ENCODE results near the gene GAPDH.

GAPDH gene

GRCh38 chr12:6528539-6529235 is 5.6 kb upstream of the GAPDH start:
- no peak overlapping the region for H3K4me3 ChIP-seq (ENCODE audit: control insufficient read depth, low read depth, low read length)
- DNase-seq (ENCODE audit: low read depth) = no peak
- TF ChIP-seq, protein P1, sequence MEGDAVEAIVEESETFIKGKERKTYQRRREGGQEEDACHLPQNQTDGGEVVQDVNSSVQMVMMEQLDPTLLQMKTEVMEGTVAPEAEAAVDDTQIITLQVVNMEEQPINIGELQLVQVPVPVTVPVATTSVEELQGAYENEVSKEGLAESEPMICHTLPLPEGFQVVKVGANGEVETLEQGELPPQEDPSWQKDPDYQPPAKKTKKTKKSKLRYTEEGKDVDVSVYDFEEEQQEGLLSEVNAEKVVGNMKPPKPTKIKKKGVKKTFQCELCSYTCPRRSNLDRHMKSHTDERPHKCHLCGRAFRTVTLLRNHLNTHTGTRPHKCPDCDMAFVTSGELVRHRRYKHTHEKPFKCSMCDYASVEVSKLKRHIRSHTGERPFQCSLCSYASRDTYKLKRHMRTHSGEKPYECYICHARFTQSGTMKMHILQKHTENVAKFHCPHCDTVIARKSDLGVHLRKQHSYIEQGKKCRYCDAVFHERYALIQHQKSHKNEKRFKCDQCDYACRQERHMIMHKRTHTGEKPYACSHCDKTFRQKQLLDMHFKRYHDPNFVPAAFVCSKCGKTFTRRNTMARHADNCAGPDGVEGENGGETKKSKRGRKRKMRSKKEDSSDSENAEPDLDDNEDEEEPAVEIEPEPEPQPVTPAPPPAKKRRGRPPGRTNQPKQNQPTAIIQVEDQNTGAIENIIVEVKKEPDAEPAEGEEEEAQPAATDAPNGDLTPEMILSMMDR (conservative IDR thresholded peaks at IDR 0.05; ENCODE audit: control insufficient read depth, insufficient read depth, low read depth, low read length) = no peak

- DNase-seq (ENCODE audit: low read depth) = no peak
- TF ChIP-seq, protein P1 (conservative IDR thresholded peaks at IDR 0.05; ENCODE audit: control insufficient read depth, insufficient read depth, low read depth, low read length) = no peak
- H3K4me3 ChIP-seq (ENCODE audit: control insufficient read depth, low read depth, low read length) = no peak overlapping the region
These were observed 5.0 kb upstream of the GAPDH start for GRCh38 chr12:6529291-6529737.

- no peak overlapping the region for H3K4me3 ChIP-seq (ENCODE audit: control insufficient read depth, low read depth, low read length)
- no peak for DNase-seq (ENCODE audit: low read depth)
- TF ChIP-seq, protein P1 (conservative IDR thresholded peaks at IDR 0.05; ENCODE audit: control insufficient read depth, insufficient read depth, low read depth, low read length) = no peak
These were observed 3.6 kb upstream of the GAPDH start for GRCh38 chr12:6530576-6531260.

- H3K4me3 ChIP-seq (ENCODE audit: control insufficient read depth, low read depth, low read length) = peak overlapping the region; percentile 96
- peak; percentile 99 for DNase-seq (ENCODE audit: low read depth)
- TF ChIP-seq, protein P1 (conservative IDR thresholded peaks at IDR 0.05; ENCODE audit: control insufficient read depth, insufficient read depth, low read depth, low read length) = no peak
These were observed 2.0 kb upstream of the GAPDH start for GRCh38 chr12:6532051-6532926.

- TF ChIP-seq, protein P1 (conservative IDR thresholded peaks at IDR 0.05; ENCODE audit: control insufficient read depth, insufficient read depth, low read depth, low read length) = no peak
- DNase-seq (ENCODE audit: low read depth) = peak; percentile 53
- H3K4me3 ChIP-seq (ENCODE audit: control insufficient read depth, low read depth, low read length) = peak overlapping the region; percentile 96
These were observed 1.2 kb upstream of the GAPDH start for GRCh38 chr12:6532927-6533652.

GRCh38 chr12:6533653-6533922 is 729 bp upstream of the GAPDH start:
- DNase-seq (ENCODE audit: low read depth) = no peak
- TF ChIP-seq, protein P1 (conservative IDR thresholded peaks at IDR 0.05; ENCODE audit: control insufficient read depth, insufficient read depth, low read depth, low read length) = no peak
- H3K4me3 ChIP-seq (ENCODE audit: control insufficient read depth, low read depth, low read length) = peak overlapping the region; percentile 96

Measured in fibroblast of mammary gland (primary cell).